Suprapubic skin (tissue), 4 donors: ENCODE measurements around the gene ANKRD13A. TPM values are rescaled to one million over a fixed set of nuclear protein-coding genes. Genes with fewer than 3 reads are reported as not detected.

ENCODE experiments used
- total RNA-seq, 4 donors: library from RNA; depleted of rRNA; stranded (reverse); fragments of >200 nt; gene quantifications; one replicate each; pipeline ENCODE4 v1.1.0, GENCODE V29; 2016

Gene ANKRD13A
- total RNA-seq, 4 donors from 2014 or later = 104 to 161 (median 114) TPM

Other genes starting within 250 kb of the ANKRD13A start
- 10 to 100 TPM in 1 of 4 donors, 1 to 10 TPM in 3; 4.0 to 11.9 (median 5.4) TPM for gene TRPV4, start 166.0 kb upstream of the ANKRD13A start, total RNA-seq
- 100 to 1,000 TPM; 207 to 654 (median 526) TPM for gene GLTP, start 118.9 kb upstream of the ANKRD13A start, total RNA-seq
- 10 to 100 TPM; 22.6 to 96.4 (median 36.6) TPM for gene TCHP, start 99.2 kb upstream of the ANKRD13A start, total RNA-seq
- 10 to 100 TPM; 19.4 to 60.6 (median 35.0) TPM for gene GIT2, start 3.1 kb upstream of the ANKRD13A start, total RNA-seq
- 10 to 100 TPM in 3 of 4 donors, 1 to 10 TPM in 1; 7.9 to 16.2 (median 10.6) TPM for gene C12orf76, start 49.1 kb downstream of the ANKRD13A start, total RNA-seq
- 10 to 100 TPM in 1 of 4 donors, 1 to 10 TPM in 3; 4.8 to 15.5 (median 5.3) TPM for gene IFT81, start 124.9 kb downstream of the ANKRD13A start, total RNA-seq